H9 (cell line): ENCODE measurements around the gene B3GNT9. TPM values are rescaled to one million over a fixed set of nuclear protein-coding genes. Genes with fewer than 3 reads are reported as not detected.

Experiments used
- DNase-seq: peaks from one replicate; pipeline ENCODE4 v3.0.0-alpha.2; 2017
- H2AFZ ChIP-seq: one replicate; pipeline ENCODE4 v1.6.1; 2013; ENCODE audit warnings: mild to moderate bottlenecking, low read length, control low read depth, moderate library complexity
- H2AK5ac ChIP-seq: 2 replicates; pipeline ENCODE4 v1.6.1; 2013; ENCODE audit warnings: low read length, control low read depth, mixed read lengths; ENCODE audit not compliant: insufficient read length
- H2BK120ac ChIP-seq: one replicate; pipeline ENCODE4 v1.6.1; 2013; ENCODE audit warnings: low read depth, mild to moderate bottlenecking, low read length, control low read depth, inconsistent platforms; ENCODE audit not compliant: poor library complexity, severe bottlenecking
- H2BK12ac ChIP-seq: 2 replicates; pipeline ENCODE4 v1.6.1; 2013; ENCODE audit warnings: low read length, control low read depth, mixed read lengths, low read depth; ENCODE audit not compliant: insufficient read length
- H2BK15ac ChIP-seq: 2 replicates; pipeline ENCODE4 v1.6.1; 2013; ENCODE audit warnings: low read depth, low read length, control low read depth
- H2BK20ac ChIP-seq: one replicate; pipeline ENCODE4 v1.6.1; 2013; ENCODE audit warnings: low read depth, mild to moderate bottlenecking, low read length, control low read depth, inconsistent platforms; ENCODE audit not compliant: poor library complexity, severe bottlenecking
- H2BK5ac ChIP-seq: 2 replicates; pipeline ENCODE4 v1.6.1; 2013; ENCODE audit warnings: low read length, control low read depth, mixed read lengths; ENCODE audit not compliant: insufficient read length
- H3K14ac ChIP-seq: 2 replicates; pipeline ENCODE4 v1.6.1; 2013; ENCODE audit warnings: low read length, control low read depth; ENCODE audit not compliant: insufficient read depth
- H3K18ac ChIP-seq: 2 replicates; pipeline ENCODE4 v1.6.1; 2013; ENCODE audit warnings: low read depth, mild to moderate bottlenecking, mixed read lengths, low read length, control low read depth; ENCODE audit not compliant: insufficient read length
- H3K23ac ChIP-seq: 2 replicates; pipeline ENCODE4 v1.6.1; 2013; ENCODE audit warnings: low read length, control low read depth, mixed read lengths, low read depth; ENCODE audit not compliant: insufficient read length
- H3K23me2 ChIP-seq: 2 replicates; pipeline ENCODE4 v1.6.1; 2013; ENCODE audit warnings: low read depth, mild to moderate bottlenecking, mixed read lengths, low read length, control low read depth; ENCODE audit not compliant: insufficient read length, poor library complexity, severe bottlenecking
- H3K27ac ChIP-seq: 2 replicates; pipeline ENCODE4 v1.5.1; 2013; ENCODE audit warnings: low read length, control low read depth, mixed read lengths, low read depth; ENCODE audit not compliant: insufficient read length
- H3K27me3 ChIP-seq: 2 replicates; pipeline ENCODE4 v1.6.1; 2013; ENCODE audit warnings: low read length, control low read depth, inconsistent platforms; ENCODE audit not compliant: insufficient read depth
- H3K4ac ChIP-seq: 2 replicates; pipeline ENCODE4 v1.6.1; 2013; ENCODE audit warnings: low read depth, mild to moderate bottlenecking, control low read depth, inconsistent platforms, low read length, moderate library complexity
- H3K4me1 ChIP-seq: 2 replicates; pipeline ENCODE4 v1.6.1; 2013; ENCODE audit warnings: low read length, control low read depth, inconsistent platforms; ENCODE audit not compliant: insufficient read depth
- H3K4me2 ChIP-seq: 2 replicates; pipeline ENCODE4 v1.6.1; 2013; ENCODE audit warnings: low read length, control low read depth, mixed read lengths; ENCODE audit not compliant: insufficient read length, insufficient read depth
- H3K56ac ChIP-seq: 2 replicates; pipeline ENCODE4 v1.6.1; 2013; ENCODE audit warnings: low read depth, mild to moderate bottlenecking, mixed read lengths, low read length, control low read depth; ENCODE audit not compliant: insufficient read length
- H3K79me1 ChIP-seq: 2 replicates; pipeline ENCODE4 v1.6.1; 2013; ENCODE audit warnings: low read depth, mild to moderate bottlenecking, moderate library complexity, low read length, control low read depth, inconsistent platforms; ENCODE audit not compliant: insufficient read depth, poor library complexity, severe bottlenecking
- H3K79me2 ChIP-seq: 2 replicates; pipeline ENCODE4 v1.6.1; 2013; ENCODE audit warnings: low read length, control low read depth, inconsistent platforms; ENCODE audit not compliant: insufficient read depth
- H3K9ac ChIP-seq: 2 replicates; pipeline ENCODE4 v1.6.1; 2013; ENCODE audit warnings: low read length, control low read depth, mixed read lengths; ENCODE audit not compliant: insufficient read length; ENCODE audit errors: extremely low read depth
- H3K9me3 ChIP-seq: one replicate; pipeline ENCODE4 v1.6.1; 2013; ENCODE audit warnings: low read depth, low read length, inconsistent platforms; ENCODE audit not compliant: control insufficient read depth
- H3T11ph ChIP-seq: one replicate; pipeline ENCODE4 v1.6.1; 2013; ENCODE audit warnings: mild to moderate bottlenecking, low read length, control low read depth, inconsistent platforms
- H4K20me1 ChIP-seq: one replicate; pipeline ENCODE4 v1.6.1; 2013; ENCODE audit not compliant: control insufficient read depth, insufficient read length, insufficient read depth
- H4K5ac ChIP-seq: 2 replicates; pipeline ENCODE4 v1.6.1; 2013; ENCODE audit warnings: low read depth, mild to moderate bottlenecking, mixed read lengths, low read length, control low read depth; ENCODE audit not compliant: insufficient read length
- H4K8ac ChIP-seq: replicated peaks from 2 replicates; pipeline ENCODE4 v1.6.1; 2013; ENCODE audit warnings: low read length, control low read depth, mixed read lengths, low read depth; ENCODE audit not compliant: insufficient read length
- H4K91ac ChIP-seq: 2 replicates; pipeline ENCODE4 v1.6.1; 2013; ENCODE audit warnings: low read depth, mild to moderate bottlenecking, moderate library complexity, mixed read lengths, low read length, control low read depth; ENCODE audit not compliant: insufficient read length
- H3K27ac Mint-ChIP-seq, 3 experiments: 2 replicates in 2 of 3; 3 replicates in 1 of 3; pipeline ENCODE4 v1.8.0; 2020 to 2021; ENCODE audit warnings: mixed read lengths in 3 of 3, mild to moderate bottlenecking in 1 of 3, moderate library complexity in 1 of 3
- H3K27me3 Mint-ChIP-seq: 2 replicates; pipeline ENCODE4 v1.8.0; 2021; ENCODE audit warnings: low read depth, mild to moderate bottlenecking, moderate library complexity, mixed read lengths
- H3K36me3 Mint-ChIP-seq, 3 experiments: 2 replicates in 2 of 3; 3 replicates in 1 of 3; pipeline ENCODE4 v1.8.0; 2020 to 2021; ENCODE audit warnings: low read depth in 3 of 3, mixed read lengths in 3 of 3; ENCODE audit not compliant: insufficient read depth in 1 of 3
- H3K4me1 Mint-ChIP-seq, 2 experiments: 2 replicates each; pipeline ENCODE4 v1.8.0; 2020; ENCODE audit warnings: mixed read lengths in 2 of 2
- H3K4me3 Mint-ChIP-seq, 2 experiments: 2 replicates in 1 of 2; 3 replicates in 1 of 2; pipeline ENCODE4 v1.8.0; 2020 to 2021; ENCODE audit warnings: mild to moderate bottlenecking in 2 of 2, mixed read lengths in 2 of 2, moderate library complexity in 1 of 2
- H3K9me3 Mint-ChIP-seq, 2 experiments: 2 replicates in 1 of 2; 3 replicates in 1 of 2; pipeline ENCODE4 v1.8.0; 2020; ENCODE audit warnings: mild to moderate bottlenecking in 2 of 2, mixed read lengths in 2 of 2, moderate library complexity in 1 of 2
- CTCF ChIP-seq: fragments of 200-600 bp; sonication (generic); conservative IDR thresholded peaks from 3 replicates; pipeline ENCODE4 v1.8.0; 2021; ENCODE audit warnings: antibody characterized with exemption, mild to moderate bottlenecking
- WGBS: extraction: QIAGEN DNeasy Blood & Tissue Kit; methylation state at CpG from one replicate; pipeline ENCODE4 v1.1.7; 2013; ENCODE audit warnings: missing lambda C conversion rate, low lambda C conversion rate, mixed read lengths; ENCODE audit not compliant: insufficient read length; ENCODE audit errors: extremely low coverage; 5-methylcytosine and 5-hydroxymethylcytosine counted together
- total RNA-seq: library from RNA; stranded (reverse); gene quantifications from 2 replicates; pipeline ENCODE4 v1.2.1, GENCODE V29; 2021

B3GNT9 gene
- total RNA-seq, 1 experiment from 2014 or later = 11.2 TPM

GRCh38 chr16:67147437-67148140, 3.2 kb downstream of the B3GNT9 start:
- TF ChIP-seq CTCF = no peak
- peaks cover 17% of the 10 kb centered on the region for H3K27me3 Mint-ChIP-seq
- H3K14ac ChIP-seq = no peak overlapping the region
- no peak overlapping the region for H3K4me2 ChIP-seq
- no peak for DNase-seq
- H3K27ac Mint-ChIP-seq = peak overlapping the region in 1 of 3 experiments; percentile 8; a peak in 1 of 7 replicates
- no peak overlapping the region for H3K18ac ChIP-seq
- no peak overlapping the region for H4K5ac ChIP-seq
- no peak overlapping the region for H2BK5ac ChIP-seq
- no peak overlapping the region for H4K8ac ChIP-seq
- peaks cover 5% of the 10 kb centered on the region for H3K23me2 ChIP-seq
- H3K4me1 Mint-ChIP-seq = peaks cover 10 to 14% of the 10 kb centered on the region in 2 experiments
- H3K36me3 Mint-ChIP-seq = peaks cover 13 to 59% (median 59%) of the 10 kb centered on the region in 3 experiments
- no peaks in the 10 kb centered on the region for H4K20me1 ChIP-seq
- no peaks in the 10 kb centered on the region for H3K79me1 ChIP-seq
- no peaks in the 10 kb centered on the region for H3K9me3 ChIP-seq
- no peak overlapping the region for H3K4ac ChIP-seq
- H3K56ac ChIP-seq = no peak overlapping the region
- H3K79me2 ChIP-seq = no peaks in the 10 kb centered on the region
- no peak overlapping the region for H2BK12ac ChIP-seq
- H3K27me3 ChIP-seq = peaks cover 6% of the 10 kb centered on the region; the same call in 1 of the 2 replicates
- H2BK15ac ChIP-seq = no peak overlapping the region
- H3K23ac ChIP-seq = no peak overlapping the region
- no peaks in the 10 kb centered on the region for H3K4me1 ChIP-seq
- no peak overlapping the region for H2BK120ac ChIP-seq
- peaks cover 0 to 3% of the 10 kb centered on the region in 2 experiments; a peak in 2 of 5 replicates for H3K9me3 Mint-ChIP-seq
- H3T11ph ChIP-seq = no peak overlapping the region
- no peak overlapping the region for H3K9ac ChIP-seq
- no peak overlapping the region for H3K4me3 Mint-ChIP-seq
- H2AFZ ChIP-seq = no peak overlapping the region
- no peak overlapping the region for H2BK20ac ChIP-seq
- H4K91ac ChIP-seq = no peak overlapping the region
- H2AK5ac ChIP-seq = no peak overlapping the region
- H3K27ac ChIP-seq = no peak overlapping the region
- WGBS = no CpG with 5 or more reads among the region's 4 CpGs
